ENCODE results near the gene TPPP2.
"Not testable (repeated sequence)": the region's sequence is repeated elsewhere in the genome, so short reads cannot be mapped to it uniquely, and the experiment has no call there.

Gene TPPP2

GRCh38 chr14:21001218-21001617, 28.8 kb upstream of the TPPP2 start:
- Mint-ChIP-seq H3K9me3 (no peaks in the 10 kb centered on the region), H3K4me1 (ENCODE audit: low read depth) (peaks cover 8% of the 10 kb centered on the region), H3K4me3 (no peak overlapping the region), H3K27me3 (no peaks in the 10 kb centered on the region), H3K36me3 (ENCODE audit: low read depth) (peaks cover 18% of the 10 kb centered on the region), H3K27ac (no peak overlapping the region)
- DNase-seq, result no peak

- Mint-ChIP-seq H3K4me3 (no peak overlapping the region), H3K9me3 (no peaks in the 10 kb centered on the region), H3K27ac (no peak overlapping the region), H3K4me1 (ENCODE audit: low read depth) (no peaks in the 10 kb centered on the region), H3K36me3 (ENCODE audit: low read depth) (no peaks in the 10 kb centered on the region), H3K27me3 (no peaks in the 10 kb centered on the region)
- DNase-seq, result no peak
These were observed 26.1 kb upstream of the TPPP2 start for GRCh38 chr14:21003788-21004346.

DNA sequence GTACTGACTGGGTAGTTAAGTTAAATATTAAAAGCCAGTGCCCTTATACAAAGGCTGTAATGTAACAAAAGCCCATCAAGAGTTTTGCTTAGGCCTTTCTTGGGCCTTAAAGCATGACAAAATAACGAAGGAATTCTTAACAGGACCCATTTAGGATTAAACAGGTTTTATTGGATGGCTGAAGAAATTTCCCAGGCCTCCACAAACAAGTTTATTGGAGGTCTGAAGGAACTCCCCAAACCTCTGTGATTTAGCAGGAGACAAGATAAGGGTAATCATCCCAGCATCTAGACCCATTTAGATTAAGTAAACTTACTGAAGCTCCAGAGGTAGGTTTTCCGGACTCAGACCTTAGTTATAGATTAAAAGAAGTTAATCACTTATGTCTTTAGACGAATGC, 20.3 kb upstream of the TPPP2 start:
- DNase-seq; H3K9me3 Mint-ChIP-seq; H3K36me3 Mint-ChIP-seq (ENCODE audit: low read depth); H3K4me1 Mint-ChIP-seq (ENCODE audit: low read depth); H3K4me3 Mint-ChIP-seq; H3K27ac Mint-ChIP-seq: not testable (repeated sequence)
- H3K27me3 Mint-ChIP-seq, result peaks cover 17% of the 10 kb centered on the region

DNA sequence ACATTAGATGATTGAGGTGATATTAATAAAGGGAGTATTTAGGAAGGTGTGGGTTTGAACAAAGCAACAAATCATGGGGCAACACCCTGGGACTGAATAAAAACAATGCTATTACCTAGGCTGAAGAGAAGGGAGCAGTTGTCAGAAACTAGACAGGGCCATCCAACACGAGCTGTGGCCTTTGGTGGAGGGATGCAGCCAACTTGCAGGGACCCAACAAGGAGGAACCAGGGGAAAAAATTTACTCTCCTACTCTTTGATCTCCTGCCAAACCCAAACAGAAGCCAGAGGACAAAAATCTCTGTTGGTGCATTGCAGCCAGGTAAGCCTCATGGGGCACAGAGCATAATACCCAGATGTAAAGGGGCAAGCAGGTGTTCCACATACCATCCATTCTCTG, 18.9 kb upstream of the TPPP2 start:
- Mint-ChIP-seq H3K4me3 (no peak overlapping the region), H3K36me3 (ENCODE audit: low read depth) (no peaks in the 10 kb centered on the region), H3K27ac (no peak overlapping the region), H3K9me3 (no peaks in the 10 kb centered on the region), H3K27me3 (peaks cover 17% of the 10 kb centered on the region), H3K4me1 (ENCODE audit: low read depth) (no peaks in the 10 kb centered on the region)
- DNase-seq, result no peak

- peak; percentile 81 for DNase-seq
- peaks cover 17% of the 10 kb centered on the region for H3K27me3 Mint-ChIP-seq
- no peaks in the 10 kb centered on the region for H3K4me1 Mint-ChIP-seq (ENCODE audit: low read depth)
- peaks cover 8% of the 10 kb centered on the region for H3K36me3 Mint-ChIP-seq (ENCODE audit: low read depth)
- no peak overlapping the region for H3K27ac Mint-ChIP-seq
- no peak overlapping the region for H3K4me3 Mint-ChIP-seq
- no peaks in the 10 kb centered on the region for H3K9me3 Mint-ChIP-seq
These were observed 15.2 kb upstream of the TPPP2 start for GRCh38 chr14:21014761-21015190.

GRCh38 chr14:21015312-21015711, 14.7 kb upstream of the TPPP2 start:
- Mint-ChIP-seq H3K27me3 (peaks cover 17% of the 10 kb centered on the region), H3K9me3 (no peaks in the 10 kb centered on the region), H3K36me3 (ENCODE audit: low read depth) (peaks cover 8% of the 10 kb centered on the region), H3K27ac (no peak overlapping the region), H3K4me1 (ENCODE audit: low read depth) (no peaks in the 10 kb centered on the region), H3K4me3 (no peak overlapping the region)
- no peak for DNase-seq

GRCh38 chr14:21016413-21017190, 13.4 kb upstream of the TPPP2 start:
- Mint-ChIP-seq H3K27ac (no peak overlapping the region), H3K4me3 (no peak overlapping the region), H3K4me1 (ENCODE audit: low read depth) (no peaks in the 10 kb centered on the region), H3K27me3 (peaks cover 9% of the 10 kb centered on the region), H3K36me3 (ENCODE audit: low read depth) (peaks cover 8% of the 10 kb centered on the region), H3K9me3 (no peaks in the 10 kb centered on the region)
- no peak for DNase-seq

DNA sequence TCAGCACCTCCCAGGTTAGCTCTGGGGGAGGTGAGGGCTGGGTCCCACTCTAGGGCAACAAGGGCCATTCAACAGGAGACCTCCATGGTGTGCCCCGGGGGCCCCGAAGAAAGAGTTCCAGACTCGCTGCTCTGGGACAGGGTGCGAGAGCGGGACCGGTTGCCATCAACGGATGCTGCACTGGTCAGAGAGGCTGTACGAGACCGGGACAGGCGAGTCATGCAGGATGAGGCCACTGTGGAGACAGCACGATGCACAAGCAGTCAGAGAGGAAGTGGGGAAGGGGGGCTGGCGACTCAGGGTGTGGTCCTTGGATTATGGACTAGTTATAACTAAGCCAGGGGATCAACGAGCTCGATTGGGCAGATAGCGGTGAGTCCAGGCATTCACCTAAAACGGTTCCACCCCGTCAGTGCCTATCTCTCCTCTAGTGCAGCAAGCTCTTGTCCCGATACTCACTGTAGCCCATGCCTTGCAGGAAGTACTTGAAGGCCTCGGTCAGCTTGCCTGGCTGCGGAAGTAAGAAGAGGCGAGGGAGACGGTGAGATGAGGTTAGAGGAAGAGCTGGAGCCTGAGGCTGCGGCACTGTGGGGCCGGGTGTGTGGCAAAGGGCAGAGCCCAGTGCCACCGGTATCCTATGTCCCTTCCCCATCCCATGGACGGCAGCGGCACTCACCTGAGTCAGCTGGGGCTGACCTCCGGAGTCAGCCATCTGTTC, 12.3 kb upstream of the TPPP2 start:
- no peaks in the 10 kb centered on the region for H3K9me3 Mint-ChIP-seq
- no peak overlapping the region for H3K27ac Mint-ChIP-seq
- no peak for DNase-seq
- H3K4me3 Mint-ChIP-seq, result no peak overlapping the region
- peaks cover 8% of the 10 kb centered on the region for H3K36me3 Mint-ChIP-seq (ENCODE audit: low read depth)
- peaks cover 3% of the 10 kb centered on the region for H3K27me3 Mint-ChIP-seq
- H3K4me1 Mint-ChIP-seq (ENCODE audit: low read depth), result no peaks in the 10 kb centered on the region

GRCh38 chr14:21018286-21018685, 11.7 kb upstream of the TPPP2 start:
- DNase-seq, result no peak
- Mint-ChIP-seq H3K27me3 (peaks cover 3% of the 10 kb centered on the region), H3K4me1 (ENCODE audit: low read depth) (peaks cover 3% of the 10 kb centered on the region), H3K4me3 (no peak overlapping the region), H3K9me3 (no peaks in the 10 kb centered on the region), H3K36me3 (ENCODE audit: low read depth) (peaks cover 8% of the 10 kb centered on the region), H3K27ac (no peak overlapping the region)

DNA sequence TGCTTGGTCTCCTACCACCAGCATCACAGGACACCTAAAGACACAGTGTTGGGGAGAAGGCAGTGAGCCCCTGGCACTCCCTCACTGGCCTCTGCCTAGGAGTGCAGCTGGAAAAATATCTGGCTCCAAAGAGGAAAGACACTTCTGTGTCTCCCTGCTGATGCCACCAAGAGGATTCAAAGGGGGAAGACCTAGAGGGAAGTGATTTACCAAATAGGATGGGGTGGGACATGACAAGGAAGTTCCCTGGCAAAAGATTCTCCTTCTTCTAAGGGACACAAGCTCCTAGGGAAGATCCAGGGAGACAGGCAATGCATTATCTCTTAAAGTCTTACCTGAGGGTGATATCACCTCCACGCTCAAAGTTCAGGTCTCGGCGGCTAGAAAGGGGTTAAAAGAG, 11.2 kb upstream of the TPPP2 start:
- no peak for DNase-seq
- Mint-ChIP-seq H3K27me3 (peaks cover 3% of the 10 kb centered on the region), H3K27ac (no peak overlapping the region), H3K36me3 (ENCODE audit: low read depth) (peaks cover 8% of the 10 kb centered on the region), H3K9me3 (no peaks in the 10 kb centered on the region), H3K4me1 (ENCODE audit: low read depth) (peaks cover 6% of the 10 kb centered on the region), H3K4me3 (no peak overlapping the region)

DNA sequence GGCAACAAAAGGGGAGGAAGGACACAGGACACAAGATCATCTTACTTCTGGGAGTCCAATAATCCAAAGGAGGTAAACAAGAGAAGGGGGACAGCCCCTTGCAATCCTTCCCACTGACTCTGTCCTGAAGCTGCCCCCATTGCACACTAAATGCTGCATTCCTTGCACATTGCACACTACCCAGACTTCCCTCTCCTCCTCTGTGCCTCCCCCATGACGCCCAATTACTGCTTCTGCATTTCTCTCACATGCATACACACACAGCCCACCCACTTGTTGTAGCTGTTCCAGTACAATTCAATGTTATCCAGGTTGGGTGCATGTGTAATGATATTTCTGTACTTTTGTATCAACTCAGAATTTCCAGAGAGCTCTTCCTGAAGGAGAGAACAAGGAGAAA, 10.7 kb upstream of the TPPP2 start:
- Mint-ChIP-seq H3K27ac (no peak overlapping the region), H3K4me1 (ENCODE audit: low read depth) (peaks cover 12% of the 10 kb centered on the region), H3K27me3 (peaks cover 7% of the 10 kb centered on the region), H3K9me3 (no peaks in the 10 kb centered on the region), H3K4me3 (no peak overlapping the region), H3K36me3 (ENCODE audit: low read depth) (peaks cover 8% of the 10 kb centered on the region)
- no peak for DNase-seq

DNA sequence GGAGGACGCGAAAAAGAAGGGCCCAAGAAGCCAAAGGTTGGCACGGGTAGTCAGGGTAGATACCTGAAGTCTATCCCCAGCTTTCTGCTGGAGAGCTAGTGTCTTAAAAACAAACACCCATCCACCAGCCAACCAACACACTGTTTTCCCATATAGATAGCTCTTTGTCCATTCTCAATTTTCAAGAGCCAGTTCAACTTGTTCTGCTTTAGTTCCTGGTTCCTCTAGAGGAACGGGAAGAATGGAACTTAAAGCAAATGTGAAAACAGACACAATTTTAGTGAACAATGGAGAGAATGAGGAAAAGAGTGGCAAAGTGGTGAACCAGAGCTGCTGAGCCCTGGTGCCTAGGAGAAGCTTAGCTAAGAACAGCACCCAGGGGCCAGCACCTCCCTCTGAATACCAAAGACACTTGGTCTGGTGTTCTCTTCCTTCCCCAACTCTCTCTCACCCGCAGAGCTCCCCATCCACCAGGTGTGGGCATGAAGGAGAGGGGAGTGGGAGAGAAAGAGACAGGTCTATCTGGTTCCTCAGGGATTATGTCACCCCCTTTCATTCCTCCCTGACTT, 9.0 kb upstream of the TPPP2 start:
- H3K4me1 Mint-ChIP-seq (ENCODE audit: low read depth), result peaks cover 17% of the 10 kb centered on the region
- no peak overlapping the region for H3K4me3 Mint-ChIP-seq
- peaks cover 5% of the 10 kb centered on the region for H3K27me3 Mint-ChIP-seq
- no peaks in the 10 kb centered on the region for H3K9me3 Mint-ChIP-seq
- DNase-seq, result no peak
- peaks cover 8% of the 10 kb centered on the region for H3K36me3 Mint-ChIP-seq (ENCODE audit: low read depth)
- H3K27ac Mint-ChIP-seq, result no peak overlapping the region

DNA sequence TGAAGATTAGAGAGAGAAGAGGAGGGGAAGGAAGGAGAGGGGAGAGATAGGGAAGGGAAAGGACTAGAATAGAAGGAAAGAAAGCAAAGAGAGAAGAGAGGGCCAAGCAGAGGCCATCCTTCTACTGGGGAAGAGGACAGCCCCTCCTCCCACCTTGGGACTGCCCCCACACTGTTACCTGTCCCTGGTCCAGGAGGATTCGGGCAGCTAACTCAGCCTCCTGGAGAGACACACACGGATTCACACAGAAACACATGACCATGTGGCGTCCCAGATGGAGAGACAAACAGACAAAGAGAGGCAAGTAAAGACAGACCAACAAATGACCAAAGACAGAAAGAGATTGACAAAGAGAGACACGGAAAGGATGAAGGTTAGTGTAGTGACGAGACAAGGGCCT, 7.3 kb upstream of the TPPP2 start:
- Mint-ChIP-seq H3K27me3 (peaks cover 5% of the 10 kb centered on the region), H3K9me3 (no peaks in the 10 kb centered on the region), H3K27ac (no peak overlapping the region), H3K36me3 (ENCODE audit: low read depth) (peaks cover 5% of the 10 kb centered on the region), H3K4me1 (ENCODE audit: low read depth) (peaks cover 17% of the 10 kb centered on the region), H3K4me3 (no peak overlapping the region)
- no peak for DNase-seq

DNA sequence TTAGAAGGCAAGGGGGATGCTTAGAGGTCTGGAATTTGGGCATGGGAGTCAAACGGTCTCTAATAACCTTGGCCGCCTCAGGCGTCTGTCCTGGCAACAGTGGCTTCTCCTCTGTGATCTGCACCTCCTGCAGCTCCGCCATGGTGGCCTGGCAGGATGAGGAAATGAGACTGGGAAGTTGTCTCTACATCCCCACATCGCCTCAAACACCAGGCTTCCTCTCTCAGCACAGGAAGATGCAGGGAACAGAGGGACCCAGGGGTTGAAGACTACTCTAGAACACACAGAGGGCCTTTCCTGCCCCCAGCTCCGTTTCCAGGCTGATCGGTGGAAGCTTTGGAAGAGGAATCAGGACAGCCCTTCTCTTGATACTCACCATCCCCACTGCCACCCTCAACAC, 6.8 kb upstream of the TPPP2 start:
- DNase-seq, result no peak
- Mint-ChIP-seq H3K36me3 (ENCODE audit: low read depth) (peaks cover 3% of the 10 kb centered on the region), H3K27ac (no peak overlapping the region), H3K4me3 (no peak overlapping the region), H3K9me3 (no peaks in the 10 kb centered on the region), H3K27me3 (peaks cover 5% of the 10 kb centered on the region), H3K4me1 (ENCODE audit: low read depth) (peaks cover 17% of the 10 kb centered on the region)
